GM12878 (cell line): Measurements from ENCODE around the gene GON4L.

ENCODE experiments used
- CTCF ChIP-seq, 3 experiments: IDR thresholded peaks in 2 of 3; conservative IDR thresholded peaks in 1 of 3; 2 replicates each; pipeline ENCODE4 v1.5.1; 2011; ENCODE audit warnings: low read depth in 3 of 3, low read length in 3 of 3, mild to moderate bottlenecking in 3 of 3, control low read depth in 2 of 3, moderate library complexity in 2 of 3, inconsistent platforms in 1 of 3, mixed read lengths in 1 of 3; ENCODE audit not compliant: control insufficient read depth in 2 of 3, insufficient read depth in 1 of 3; ENCODE audit errors: extremely low read depth in 1 of 3
- ELK1 ChIP-seq: IDR thresholded peaks from 2 replicates; pipeline ENCODE4 v1.6.1; 2012; ENCODE audit warnings: low read depth, low read length, improper control_type of control experiment
- EP300 ChIP-seq, 2 experiments: fragments of 150-350 bp in 1 of 2; IDR thresholded peaks; 2 replicates each; pipeline ENCODE4 v1.6.1; 2011 to 2012; ENCODE audit warnings: low read depth in 2 of 2, low read length in 2 of 2, borderline replicate concordance in 1 of 2, improper control_type of control experiment in 1 of 2, inconsistent platforms in 1 of 2; ENCODE audit not compliant: control insufficient read depth in 1 of 2
- MEF2A ChIP-seq: IDR thresholded peaks from 2 replicates; pipeline ENCODE4 v1.6.1; 2011; ENCODE audit warnings: low read depth, mild to moderate bottlenecking, low read length, moderate library complexity; ENCODE audit not compliant: insufficient read depth
- NBN ChIP-seq: fragments of 450-650 bp; IDR thresholded peaks from 2 replicates; pipeline ENCODE4 v1.6.1; 2016
- NR2C1 ChIP-seq: fragments of 450-650 bp; IDR thresholded peaks from 2 replicates; pipeline ENCODE4 v1.6.1; 2017; ENCODE audit warnings: antibody characterized with exemption, mild to moderate bottlenecking, moderate library complexity
- POLR2A ChIP-seq: IDR thresholded peaks from 2 replicates; pipeline ENCODE4 v1.6.1; 2011; ENCODE audit warnings: low read depth, mild to moderate bottlenecking, low read length
- ZBTB11 ChIP-seq: fragments of 450-650 bp; formaldehyde crosslinking; IDR thresholded peaks from 2 replicates; pipeline ENCODE4 v1.5.0; 2022; ENCODE audit warnings: mild to moderate bottlenecking, missing genetic modification characterization
- TF ChIP-seq, protein P1 (sequence below): fragments of 450-650 bp; conservative IDR thresholded peaks from 2 replicates; pipeline ENCODE4 v1.6.1; 2017; ENCODE audit warnings: mild to moderate bottlenecking, moderate library complexity

GRCh38 chr1:155884031-155884960 is 27.3 kb upstream of the GON4L start:
- TF ChIP-seq, protein P1, sequence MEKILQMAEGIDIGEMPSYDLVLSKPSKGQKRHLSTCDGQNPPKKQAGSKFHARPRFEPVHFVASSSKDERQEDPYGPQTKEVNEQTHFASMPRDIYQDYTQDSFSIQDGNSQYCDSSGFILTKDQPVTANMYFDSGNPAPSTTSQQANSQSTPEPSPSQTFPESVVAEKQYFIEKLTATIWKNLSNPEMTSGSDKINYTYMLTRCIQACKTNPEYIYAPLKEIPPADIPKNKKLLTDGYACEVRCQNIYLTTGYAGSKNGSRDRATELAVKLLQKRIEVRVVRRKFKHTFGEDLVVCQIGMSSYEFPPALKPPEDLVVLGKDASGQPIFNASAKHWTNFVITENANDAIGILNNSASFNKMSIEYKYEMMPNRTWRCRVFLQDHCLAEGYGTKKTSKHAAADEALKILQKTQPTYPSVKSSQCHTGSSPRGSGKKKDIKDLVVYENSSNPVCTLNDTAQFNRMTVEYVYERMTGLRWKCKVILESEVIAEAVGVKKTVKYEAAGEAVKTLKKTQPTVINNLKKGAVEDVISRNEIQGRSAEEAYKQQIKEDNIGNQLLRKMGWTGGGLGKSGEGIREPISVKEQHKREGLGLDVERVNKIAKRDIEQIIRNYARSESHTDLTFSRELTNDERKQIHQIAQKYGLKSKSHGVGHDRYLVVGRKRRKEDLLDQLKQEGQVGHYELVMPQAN = no peak
- TF ChIP-seq NBN (no peak), MEF2A (no peak), NR2C1 (no peak), EP300 (IDR thresholded peaks at IDR 0.05; ENCODE audit: borderline replicate concordance in 1 of 2, control insufficient read depth in 1 of 2, low read depth in 2 of 2, low read length in 2 of 2) (no peak), CTCF (IDR thresholded peaks at IDR 0.05 in 2 of 3, conservative IDR thresholded peaks at IDR 0.05 in 1 of 3; ENCODE audit: control insufficient read depth in 2 of 3, extremely low read depth in 1 of 3, insufficient read depth in 1 of 3, low read depth in 3 of 3, low read length in 3 of 3) (no peak), POLR2A (no peak), ZBTB11 (CRISPR knock-in tag) (no peak), ELK1 (no peak)
